H1 (cell line): ENCODE results near the gene BICRAL. TPM values are rescaled to one million over a fixed set of nuclear protein-coding genes. Genes with fewer than 3 reads are reported as not detected.

ENCODE experiments used
- CBX5 ChIP-seq: fragments of 300-800, 300-1000 bp; sonication (generic); IDR thresholded peaks from 2 replicates; pipeline ENCODE4 v1.7.1; 2016; ENCODE audit warnings: antibody characterized with exemption, low read length, low read depth
- CREB1 ChIP-seq: IDR thresholded peaks from 2 replicates; pipeline ENCODE4 v1.6.1; 2012; ENCODE audit warnings: inconsistent platforms
- EGR1 ChIP-seq: IDR thresholded peaks from 2 replicates; pipeline ENCODE4 v1.6.1; 2011; ENCODE audit warnings: low read depth, low read length, borderline replicate concordance
- HDAC6 ChIP-seq: IDR thresholded peaks from one replicate; pipeline ENCODE4 v1.7.1; 2012; ENCODE audit warnings: low read depth, mild to moderate bottlenecking, inconsistent platforms, low read length, moderate library complexity
- SP2 ChIP-seq: IDR thresholded peaks from 2 replicates; pipeline ENCODE4 v1.6.1; 2012; ENCODE audit warnings: mild to moderate bottlenecking, low read length, inconsistent platforms
- polyA plus RNA-seq, 7 experiments: library from polyadenylated mRNA; depleted of rRNA in 3 of 7; stranded (reverse) in 5 of 7; unstranded in 2 of 7; fragments of >200 nt in 5 of 7; fragments of 200-250 nt in 2 of 7; gene quantifications; 1 replicate in 5 of 7; 2 replicates in 1 of 7; 4 replicates in 1 of 7; pipeline versions ENCODE4 v1.2.1 to v1.2.3, GENCODE V29; 2011 to 2013; ENCODE audit warnings: missing spikeins in 2 of 7, mixed read lengths in 2 of 7
- total RNA-seq: library from RNA; stranded (reverse); fragmentation: NEBNext Ultra II Directional; extraction: Animal tissue kit (Norgen Biotek cat#: 25700); gene quantifications from 2 replicates; pipeline ENCODE4 v1.2.1, GENCODE V29; 2021

Gene BICRAL
- total and polyA plus RNA-seq, 2 of the 8 experiments (the other 6 are each of a cell fraction or from before 2014, with no cell fraction given), result 9.4 to 12.2 TPM

- TF ChIP-seq CBX5 (no peak), SP2 (no peak), EGR1 (no peak), HDAC6 (no peak), CREB1 (peak; percentile 90)
Measured at GRCh38 chr6:42745640-42746462, 36.0 kb upstream of the BICRAL start, which contains the start of gene TBCC (continued).
